Urinary bladder (tissue), 4 donors: ENCODE results near the gene NCF1. TPM values are rescaled to one million over a fixed set of nuclear protein-coding genes. Genes with fewer than 3 reads are reported as not detected.
"Not testable (repeated sequence)": the region's sequence is repeated elsewhere in the genome, so short reads cannot be mapped to it uniquely, and the experiment has no call there.

ENCODE experiments used
- DNase-seq: peaks from one replicate; pipeline ENCODE4 v3.0.0-alpha.2; 2015; ENCODE audit errors: extremely low spot score
- H3K27ac ChIP-seq: one replicate; pipeline ENCODE4 v1.5.1; 2013; ENCODE audit warnings: low read depth, mild to moderate bottlenecking, moderate library complexity
- H3K36me3 ChIP-seq: one replicate; pipeline ENCODE4 v1.6.1; 2013; ENCODE audit warnings: mild to moderate bottlenecking, moderate library complexity; ENCODE audit not compliant: insufficient read depth
- H3K4me1 ChIP-seq: one replicate; pipeline ENCODE4 v1.6.1; 2013; ENCODE audit warnings: mild to moderate bottlenecking, moderate library complexity; ENCODE audit not compliant: insufficient read depth
- H3K4me3 ChIP-seq: one replicate; pipeline ENCODE4 v1.5.1; 2013; ENCODE audit warnings: low read depth, low read length
- WGBS: extraction: QIAGEN DNeasy Blood & Tissue Kit; methylation state at CpG from one replicate; pipeline ENCODE4 v1.1.7; 2013; 5-methylcytosine and 5-hydroxymethylcytosine counted together
- polyA plus RNA-seq: library from polyadenylated mRNA; stranded (reverse); fragments of 200-250 nt; gene quantifications from one replicate; pipeline ENCODE4 v1.2.3, GENCODE V29; 2013
- total RNA-seq: library from RNA; depleted of rRNA; stranded (reverse); fragments of >200 nt; gene quantifications from one replicate; pipeline ENCODE4 v1.2.3, GENCODE V29; 2014
- donor health status: healthy with polysubstance abuse.
- donor health status: healthy.

NCF1 gene
- total and polyA plus RNA-seq, 2 donors: 0.37 to 3.3 TPM

- H3K27ac ChIP-seq, DNase-seq, H3K4me1 ChIP-seq, H3K36me3 ChIP-seq, H3K4me3 ChIP-seq: not testable (repeated sequence)
- WGBS: no CpG with 5 or more reads among the region's 7 CpGs
These were observed 7.3 kb upstream of the NCF1 start for GRCh38 chr7:74766509-74766908.

DNA sequence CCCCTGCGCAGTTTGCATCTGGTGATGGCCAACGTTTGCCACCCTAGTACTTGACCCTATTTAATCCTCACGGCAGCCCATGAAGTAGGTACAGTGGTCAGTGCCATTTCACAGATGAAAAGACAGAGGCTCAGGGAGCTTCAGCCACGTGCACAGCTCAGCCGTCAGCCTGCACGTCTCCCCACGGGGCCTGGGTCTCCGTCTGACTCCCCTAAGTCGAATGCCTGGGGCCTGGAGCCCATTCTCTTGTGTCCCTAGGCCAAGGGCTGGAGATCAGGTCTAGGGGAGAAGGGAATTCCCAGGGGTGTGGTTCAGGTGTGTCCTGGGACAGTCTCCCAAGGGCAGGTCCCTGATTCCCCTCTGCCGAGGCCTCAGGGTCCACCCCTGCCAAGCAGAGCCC, 6.8 kb upstream of the NCF1 start:
- H3K4me3 ChIP-seq, H3K27ac ChIP-seq, H3K4me1 ChIP-seq, DNase-seq, H3K36me3 ChIP-seq: not testable (repeated sequence)
- WGBS: 74% methylated on average over 8 of the region's 10 CpGs

DNA sequence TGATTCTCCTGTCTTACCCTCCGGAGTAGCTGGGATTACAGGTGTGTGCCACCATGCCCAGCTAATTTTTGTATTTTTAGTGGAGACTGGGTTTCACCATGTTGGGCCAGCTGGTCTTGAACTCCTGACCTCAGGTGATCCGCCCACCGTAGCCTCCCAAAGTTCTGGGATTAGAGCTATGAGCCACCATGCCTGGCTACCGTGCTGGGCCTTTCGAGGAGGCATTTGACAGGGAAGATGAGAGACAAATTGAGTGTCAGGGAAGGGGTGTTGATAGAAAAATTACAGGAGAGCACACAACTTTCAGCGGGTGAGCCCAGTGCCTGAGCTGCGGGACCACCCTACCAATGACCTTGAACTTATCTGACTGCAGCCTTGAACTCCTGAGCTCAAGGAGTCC, 3.7 kb upstream of the NCF1 start:
- H3K4me3 ChIP-seq, H3K4me1 ChIP-seq, H3K27ac ChIP-seq, H3K36me3 ChIP-seq, DNase-seq: not testable (repeated sequence)
- WGBS: 90% methylated on average over 4 of the region's 7 CpGs

GRCh38 chr7:74772093-74772492, 1.7 kb upstream of the NCF1 start:
- 94% methylated on average over 6 of the region's 6 CpGs for WGBS
- DNase-seq, H3K36me3 ChIP-seq, H3K27ac ChIP-seq, H3K4me1 ChIP-seq, H3K4me3 ChIP-seq: not testable (repeated sequence)

GRCh38 chr7:74775111-74775510, 1.3 kb downstream of the NCF1 start:
- WGBS: no CpG with 5 or more reads among the region's 6 CpGs
- H3K27ac ChIP-seq, H3K4me1 ChIP-seq, DNase-seq, H3K36me3 ChIP-seq, H3K4me3 ChIP-seq: not testable (repeated sequence)

DNA sequence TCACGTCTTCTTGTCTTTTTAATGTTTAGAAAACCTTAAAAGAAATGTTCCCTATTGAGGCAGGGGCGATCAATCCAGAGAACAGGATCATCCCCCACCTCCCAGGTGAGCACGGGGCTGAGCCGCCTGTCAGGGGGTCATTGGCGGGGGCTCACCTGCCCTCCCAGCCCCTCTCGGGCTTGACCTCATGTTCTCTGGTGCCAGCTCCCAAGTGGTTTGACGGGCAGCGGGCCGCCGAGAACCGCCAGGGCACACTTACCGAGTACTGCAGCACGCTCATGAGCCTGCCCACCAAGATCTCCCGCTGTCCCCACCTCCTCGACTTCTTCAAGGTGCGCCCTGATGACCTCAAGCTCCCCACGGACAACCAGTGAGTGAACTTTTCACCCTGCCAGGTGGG, 5.2 kb downstream of the NCF1 start:
- not testable (repeated sequence) for H3K27ac ChIP-seq, H3K36me3 ChIP-seq, DNase-seq, H3K4me1 ChIP-seq, H3K4me3 ChIP-seq
- 84% methylated on average over 13 of the region's 17 CpGs for WGBS

GRCh38 chr7:74781746-74782145, 7.9 kb downstream of the NCF1 start:
- DNase-seq, H3K4me3 ChIP-seq, H3K36me3 ChIP-seq, H3K27ac ChIP-seq, H3K4me1 ChIP-seq: not testable (repeated sequence)
- WGBS: 83% methylated on average over 3 of the region's 6 CpGs

DNA sequence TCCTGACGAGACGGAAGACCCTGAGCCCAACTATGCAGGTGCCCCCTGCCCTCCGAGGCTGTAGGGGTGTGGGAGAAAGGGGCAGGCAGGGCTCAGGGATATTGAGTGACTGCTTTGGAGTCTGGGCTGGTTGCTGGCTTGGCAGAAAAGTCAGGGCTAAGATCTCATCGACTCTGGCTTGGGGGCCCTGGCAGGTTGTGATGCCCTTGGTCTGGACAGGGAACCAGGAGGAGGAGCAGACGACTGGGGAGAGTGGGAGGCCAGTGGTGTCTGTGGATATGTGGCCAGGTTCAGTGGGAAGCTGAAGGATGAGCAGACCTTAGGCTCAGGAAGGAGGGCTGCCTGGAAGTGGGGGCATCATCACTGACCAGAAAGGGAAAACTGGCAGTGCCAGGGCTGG, 9.8 kb downstream of the NCF1 start:
- not testable (repeated sequence) for H3K27ac ChIP-seq, H3K4me3 ChIP-seq, H3K4me1 ChIP-seq, H3K36me3 ChIP-seq, DNase-seq
- 78% methylated on average over 5 of the region's 5 CpGs for WGBS

- H3K4me1 ChIP-seq, H3K36me3 ChIP-seq, H3K27ac ChIP-seq, H3K4me3 ChIP-seq: not testable (repeated sequence)
- WGBS: 0% methylated on average over 34 of the region's 82 CpGs
- peak; percentile 66 for DNase-seq
These were observed 14.7 kb downstream of the NCF1 start for GRCh38 chr7:74788369-74789150.

GRCh38 chr7:74789200-74789736, 15.5 kb downstream of the NCF1 start:
- H3K27ac ChIP-seq, DNase-seq, H3K4me3 ChIP-seq, H3K4me1 ChIP-seq, H3K36me3 ChIP-seq: not testable (repeated sequence)
- 3% methylated on average over 3 of the region's 24 CpGs for WGBS

DNA sequence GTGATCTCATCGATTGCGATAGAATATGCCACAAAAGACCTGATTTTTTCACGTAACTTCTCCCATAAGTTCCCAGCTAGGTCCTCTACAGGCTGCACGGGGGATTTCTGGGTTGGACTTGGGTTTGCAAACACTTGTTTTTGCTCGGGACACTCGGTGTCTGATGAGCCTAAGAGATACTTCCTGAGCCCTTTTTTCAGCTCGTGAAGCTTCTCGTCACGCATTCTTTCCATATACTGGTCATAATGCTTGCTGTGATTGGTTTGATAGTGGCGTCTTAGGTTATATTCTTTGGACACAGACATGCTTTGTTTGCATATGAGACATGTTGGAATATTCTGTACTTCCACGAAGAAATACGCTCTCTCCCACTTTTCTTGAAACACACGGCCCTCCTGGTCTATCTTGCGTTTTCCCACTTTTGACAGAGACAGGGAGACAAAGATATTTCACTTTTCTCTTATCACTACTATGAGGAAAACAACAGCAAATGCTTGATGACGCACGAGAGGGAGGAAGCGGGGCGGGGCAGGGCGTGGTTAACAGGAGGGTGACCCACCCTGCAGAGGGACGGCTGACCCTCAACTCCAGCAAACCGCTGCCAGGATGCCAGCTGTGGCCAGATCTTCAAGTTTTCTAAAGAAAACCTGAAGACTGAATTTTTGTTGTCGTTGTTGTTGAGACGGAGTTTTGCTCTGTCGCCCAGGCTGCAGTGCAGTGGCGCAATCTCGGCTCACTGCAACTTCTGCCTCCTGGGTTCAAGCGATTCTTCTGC, 24.2 kb downstream of the NCF1 start:
- not testable (repeated sequence) for H3K4me3 ChIP-seq, H3K36me3 ChIP-seq, H3K4me1 ChIP-seq, DNase-seq, H3K27ac ChIP-seq
- WGBS: 95% methylated on average over 12 of the region's 27 CpGs

- not testable (repeated sequence) for H3K4me3 ChIP-seq, DNase-seq, H3K4me1 ChIP-seq, H3K27ac ChIP-seq, H3K36me3 ChIP-seq
- 86% methylated on average over 1 of the region's 4 CpGs for WGBS
These were observed 24.8 kb downstream of the NCF1 start for GRCh38 chr7:74798644-74799043.

DNA sequence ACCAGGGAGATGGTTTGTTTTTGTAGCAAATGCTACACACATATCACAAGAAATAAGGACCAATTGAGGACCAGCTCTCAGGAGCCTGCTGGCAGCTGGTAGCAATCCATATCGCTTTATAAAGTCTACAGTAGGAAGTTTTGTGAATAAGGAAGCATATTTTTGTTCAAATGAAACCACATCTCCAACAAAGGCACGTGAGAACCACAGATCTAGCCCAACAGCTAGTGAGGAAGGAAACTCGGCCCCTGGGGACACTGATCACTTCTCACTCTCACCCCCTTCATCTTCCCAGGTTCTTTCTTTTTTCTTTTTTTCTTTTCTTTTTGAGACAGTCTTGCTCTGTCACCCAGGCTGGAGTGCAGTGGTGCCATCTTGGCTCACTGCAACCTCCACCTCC, 42.1 kb downstream of the NCF1 start:
- no CpG with 5 or more reads among the region's 3 CpGs for WGBS
- not testable (repeated sequence) for H3K4me3 ChIP-seq, H3K27ac ChIP-seq, DNase-seq, H3K4me1 ChIP-seq, H3K36me3 ChIP-seq
